ENCODE measurements around the gene SDHAF2. TPM values are rescaled to one million over a fixed set of nuclear protein-coding genes. Genes with fewer than 3 reads are reported as not detected.
A peak's percentile ranks its signal among the peaks of the same experiment; 100 is the strongest.
"Not testable (repeated sequence)": the region's sequence is repeated elsewhere in the genome, so short reads cannot be mapped to it uniquely, and the experiment has no call there.

SDHAF2 gene
- total RNA-seq, 2 donors from 2014 or later, result 41.4 to 45.4 TPM

GRCh38 chr11:61454520-61454919 is 24.6 kb downstream of the SDHAF2 start:
- 96 to 97% methylated on average over 7 of the region's 7 CpGs for WGBS, 2 experiments (ENCODE audit: insufficient coverage in 1 of 2, insufficient read length in 1 of 2)
- no peaks in the 10 kb centered on the region for H3K4me1 ChIP-seq (ENCODE audit: control insufficient read depth, insufficient read depth, low read length)
- no peaks in the 10 kb centered on the region for H3K27me3 ChIP-seq (ENCODE audit: control insufficient read depth, insufficient read depth, low read length, poor library complexity, severe bottlenecking)
- H3K27ac Mint-ChIP-seq, result no peak overlapping the region
- no peak for TF ChIP-seq CTCF (conservative IDR thresholded peaks at IDR 0.05)
- no peaks in the 10 kb centered on the region for H3K9me3 ChIP-seq (ENCODE audit: control insufficient read depth, low read length)
- H3K4me1 Mint-ChIP-seq, result no peaks in the 10 kb centered on the region
- H3K27me3 Mint-ChIP-seq (ENCODE audit: insufficient read depth), result no peaks in the 10 kb centered on the region
- H3K36me3 ChIP-seq (ENCODE audit: control insufficient read depth, insufficient read depth, low read length), result peaks cover 12% of the 10 kb centered on the region
- H3K36me3 Mint-ChIP-seq (ENCODE audit: low read depth), result peaks cover 33% of the 10 kb centered on the region
- H3K4me3 ChIP-seq (ENCODE audit: low read length), result no peak overlapping the region
- H3K4me3 Mint-ChIP-seq, result no peak overlapping the region
- no peak overlapping the region for H3K9ac ChIP-seq (ENCODE audit: extremely low read depth, low read length, poor library complexity, severe bottlenecking)
- DNase-seq, result no peak
- no peaks in the 10 kb centered on the region for H3K9me3 Mint-ChIP-seq
- no peak overlapping the region for H3K27ac ChIP-seq (ENCODE audit: low read depth, low read length)

DNA sequence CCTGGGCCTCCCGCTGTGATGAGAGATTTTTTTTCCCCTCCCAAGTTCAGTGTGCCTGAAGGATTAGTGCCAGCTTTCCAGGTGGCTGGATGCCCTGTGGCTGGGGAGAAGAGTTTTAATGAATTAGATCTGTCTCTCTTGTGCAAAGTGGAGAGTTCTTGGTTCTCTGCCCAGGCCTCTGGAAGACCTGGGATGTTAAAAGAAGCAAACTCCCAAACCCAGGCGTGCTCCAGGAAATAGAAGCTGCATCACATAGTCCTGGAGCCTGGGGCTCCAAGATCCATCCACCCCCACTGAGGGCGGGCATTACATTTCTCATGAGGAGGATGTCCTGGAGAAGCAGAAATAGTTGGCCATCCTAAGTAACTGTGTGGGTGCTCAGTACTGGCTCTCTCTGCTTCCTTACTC is 30.6 kb downstream of the SDHAF2 start:
- H3K4me1 Mint-ChIP-seq, result no peaks in the 10 kb centered on the region
- DNase-seq, result no peak
- H3K27me3 ChIP-seq (ENCODE audit: control insufficient read depth, insufficient read depth, low read length, poor library complexity, severe bottlenecking), result no peaks in the 10 kb centered on the region
- no peaks in the 10 kb centered on the region for H3K4me1 ChIP-seq (ENCODE audit: control insufficient read depth, insufficient read depth, low read length)
- H3K27ac ChIP-seq (ENCODE audit: low read depth, low read length), result no peak overlapping the region
- peaks cover 4% of the 10 kb centered on the region for H3K36me3 ChIP-seq (ENCODE audit: control insufficient read depth, insufficient read depth, low read length)
- H3K9me3 ChIP-seq (ENCODE audit: control insufficient read depth, low read length), result no peaks in the 10 kb centered on the region
- no peaks in the 10 kb centered on the region for H3K27me3 Mint-ChIP-seq (ENCODE audit: insufficient read depth)
- no peak overlapping the region for H3K9ac ChIP-seq (ENCODE audit: extremely low read depth, low read length, poor library complexity, severe bottlenecking)
- TF ChIP-seq CTCF (conservative IDR thresholded peaks at IDR 0.05), result no peak
- peaks cover 19% of the 10 kb centered on the region for H3K36me3 Mint-ChIP-seq (ENCODE audit: low read depth)
- H3K4me3 Mint-ChIP-seq, result no peak overlapping the region
- H3K9me3 Mint-ChIP-seq, result no peaks in the 10 kb centered on the region
- H3K4me3 ChIP-seq (ENCODE audit: low read length), result no peak overlapping the region
- no peak overlapping the region for H3K27ac Mint-ChIP-seq
- 96 to 100% methylated on average over 2 to 3 of the region's 3 CpGs for WGBS, 2 experiments (ENCODE audit: insufficient coverage in 1 of 2, insufficient read length in 1 of 2)

DNA sequence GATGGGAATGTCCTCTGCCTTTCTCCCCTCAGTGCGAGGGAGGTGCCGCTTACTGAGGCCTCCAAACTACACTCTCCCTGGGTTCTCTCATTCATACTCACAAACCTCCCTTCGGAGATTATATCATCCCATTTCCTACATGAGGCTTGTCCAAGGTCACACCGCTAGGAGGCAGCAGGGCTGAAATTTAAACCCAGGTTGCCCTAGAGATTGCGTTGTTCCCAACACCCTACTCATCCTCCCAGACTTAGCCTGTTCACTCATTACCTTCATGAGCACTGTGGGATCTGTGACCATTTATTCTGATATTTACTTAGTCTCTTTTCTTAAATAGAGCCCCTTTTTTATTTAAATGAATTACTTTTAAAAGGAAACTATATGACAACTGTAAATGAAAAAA is 31.1 kb downstream of the SDHAF2 start:
- no peak for DNase-seq
- no peak overlapping the region for H3K9ac ChIP-seq (ENCODE audit: extremely low read depth, low read length, poor library complexity, severe bottlenecking)
- TF ChIP-seq CTCF (conservative IDR thresholded peaks at IDR 0.05), result peak; percentile 55
- peaks cover 4% of the 10 kb centered on the region for H3K36me3 ChIP-seq (ENCODE audit: control insufficient read depth, insufficient read depth, low read length)
- no peaks in the 10 kb centered on the region for H3K9me3 Mint-ChIP-seq
- no peaks in the 10 kb centered on the region for H3K9me3 ChIP-seq (ENCODE audit: control insufficient read depth, low read length)
- H3K27me3 Mint-ChIP-seq (ENCODE audit: insufficient read depth), result no peaks in the 10 kb centered on the region
- H3K27ac Mint-ChIP-seq, result no peak overlapping the region
- no peaks in the 10 kb centered on the region for H3K27me3 ChIP-seq (ENCODE audit: control insufficient read depth, insufficient read depth, low read length, poor library complexity, severe bottlenecking)
- H3K4me1 Mint-ChIP-seq, result no peaks in the 10 kb centered on the region
- H3K27ac ChIP-seq (ENCODE audit: low read depth, low read length), result peak overlapping the region; percentile 44
- no peaks in the 10 kb centered on the region for H3K4me1 ChIP-seq (ENCODE audit: control insufficient read depth, insufficient read depth, low read length)
- no peak overlapping the region for H3K4me3 ChIP-seq (ENCODE audit: low read length)
- no peak overlapping the region for H3K4me3 Mint-ChIP-seq
- peaks cover 15% of the 10 kb centered on the region for H3K36me3 Mint-ChIP-seq (ENCODE audit: low read depth)
- WGBS, 2 experiments (ENCODE audit: insufficient coverage in 1 of 2, insufficient read length in 1 of 2), result 92 to 93% methylated on average over 4 to 5 of the region's 5 CpGs

GRCh38 chr11:61467602-61468001 is 37.7 kb downstream of the SDHAF2 start:
- H3K27ac ChIP-seq (ENCODE audit: low read depth, low read length); H3K4me3 Mint-ChIP-seq; H3K27me3 Mint-ChIP-seq (ENCODE audit: insufficient read depth); H3K36me3 ChIP-seq (ENCODE audit: control insufficient read depth, insufficient read depth, low read length); H3K4me1 ChIP-seq (ENCODE audit: control insufficient read depth, insufficient read depth, low read length); H3K4me1 Mint-ChIP-seq; H3K27me3 ChIP-seq (ENCODE audit: control insufficient read depth, insufficient read depth, low read length, poor library complexity, severe bottlenecking); H3K4me3 ChIP-seq (ENCODE audit: low read length); H3K9ac ChIP-seq (ENCODE audit: extremely low read depth, low read length, poor library complexity, severe bottlenecking); H3K27ac Mint-ChIP-seq; DNase-seq; H3K9me3 ChIP-seq (ENCODE audit: control insufficient read depth, low read length); H3K9me3 Mint-ChIP-seq: not testable (repeated sequence)
- 90 to 91% methylated on average over 2 to 6 of the region's 6 CpGs for WGBS, 2 experiments (ENCODE audit: insufficient coverage in 1 of 2, insufficient read length in 1 of 2)
- H3K36me3 Mint-ChIP-seq (ENCODE audit: low read depth), result peaks cover 19% of the 10 kb centered on the region

Measured in endodermal cell (in vitro differentiated cells).